ENCODE results near the gene APOBEC4.

The APOBEC4 gene

DNA sequence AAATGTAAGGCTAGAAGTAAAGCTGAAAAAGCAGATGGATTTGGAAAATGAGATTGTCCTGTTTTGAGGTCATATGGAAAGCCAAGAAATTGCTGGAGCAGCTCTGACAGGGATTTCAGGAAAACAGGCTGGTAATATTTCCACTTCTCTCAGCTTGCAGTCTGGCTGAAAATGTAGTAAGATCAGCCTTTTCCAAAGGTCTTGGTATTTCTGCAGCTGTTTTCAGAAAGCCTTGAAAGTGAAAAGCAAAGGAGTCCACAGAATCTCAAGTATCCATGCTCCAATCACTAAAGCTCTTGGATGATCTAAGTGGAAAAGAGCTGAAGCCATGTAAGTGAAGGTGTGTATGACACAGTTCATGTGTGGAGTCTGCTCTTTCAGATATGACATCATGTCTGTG, 41.6 kb upstream of the APOBEC4 start:
- H3K4me3 ChIP-seq (ENCODE audit: low read depth, low read length): no peak overlapping the region
- no peak for DNase-seq (ENCODE audit: low read depth)
- TF ChIP-seq, protein P1, sequence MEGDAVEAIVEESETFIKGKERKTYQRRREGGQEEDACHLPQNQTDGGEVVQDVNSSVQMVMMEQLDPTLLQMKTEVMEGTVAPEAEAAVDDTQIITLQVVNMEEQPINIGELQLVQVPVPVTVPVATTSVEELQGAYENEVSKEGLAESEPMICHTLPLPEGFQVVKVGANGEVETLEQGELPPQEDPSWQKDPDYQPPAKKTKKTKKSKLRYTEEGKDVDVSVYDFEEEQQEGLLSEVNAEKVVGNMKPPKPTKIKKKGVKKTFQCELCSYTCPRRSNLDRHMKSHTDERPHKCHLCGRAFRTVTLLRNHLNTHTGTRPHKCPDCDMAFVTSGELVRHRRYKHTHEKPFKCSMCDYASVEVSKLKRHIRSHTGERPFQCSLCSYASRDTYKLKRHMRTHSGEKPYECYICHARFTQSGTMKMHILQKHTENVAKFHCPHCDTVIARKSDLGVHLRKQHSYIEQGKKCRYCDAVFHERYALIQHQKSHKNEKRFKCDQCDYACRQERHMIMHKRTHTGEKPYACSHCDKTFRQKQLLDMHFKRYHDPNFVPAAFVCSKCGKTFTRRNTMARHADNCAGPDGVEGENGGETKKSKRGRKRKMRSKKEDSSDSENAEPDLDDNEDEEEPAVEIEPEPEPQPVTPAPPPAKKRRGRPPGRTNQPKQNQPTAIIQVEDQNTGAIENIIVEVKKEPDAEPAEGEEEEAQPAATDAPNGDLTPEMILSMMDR (conservative IDR thresholded peaks at IDR 0.05; ENCODE audit: low read depth, low read length): no peak

DNA sequence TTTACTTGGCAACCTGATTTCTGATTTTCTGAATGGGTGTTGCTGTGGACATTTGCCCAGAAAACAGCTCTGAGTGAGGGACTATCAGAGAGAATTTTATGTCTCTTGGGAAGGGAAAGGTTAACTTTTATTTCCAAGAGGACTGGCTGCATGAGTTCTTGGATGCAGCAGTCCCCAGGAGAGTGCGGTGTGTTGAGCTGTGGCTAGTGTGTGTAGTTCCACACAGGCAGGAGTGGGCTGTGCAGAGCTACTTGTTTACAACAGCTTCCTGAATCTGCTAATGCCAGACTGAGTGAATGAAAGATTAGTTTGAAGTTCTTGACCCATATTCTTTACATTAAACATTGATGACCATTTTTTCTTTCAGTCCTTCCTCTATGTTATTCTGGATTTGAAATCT, 41.0 kb upstream of the APOBEC4 start:
- H3K4me3 ChIP-seq (ENCODE audit: low read depth, low read length): no peak overlapping the region
- TF ChIP-seq, protein P1 (conservative IDR thresholded peaks at IDR 0.05; ENCODE audit: low read depth, low read length): no peak
- DNase-seq (ENCODE audit: low read depth): peak; percentile 30

DNA sequence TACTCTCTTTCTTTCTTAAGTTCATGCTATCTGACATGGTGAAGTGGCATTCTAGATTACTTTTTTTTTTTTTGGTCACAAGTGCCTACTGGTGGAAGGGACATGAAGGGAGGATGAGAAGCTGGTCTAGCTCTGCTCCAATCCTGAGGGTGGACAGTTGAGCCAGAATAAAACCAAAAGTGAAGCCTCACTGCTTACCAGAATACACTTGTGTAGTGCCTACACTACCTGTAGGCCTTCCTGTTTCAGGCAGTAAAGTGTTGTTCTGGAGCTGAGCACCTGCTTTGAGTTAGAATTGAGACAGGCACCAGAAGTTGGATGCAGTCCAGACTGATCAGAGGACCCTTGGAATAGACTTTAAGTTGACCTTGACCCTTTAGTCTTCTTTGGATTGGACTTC, 40.4 kb upstream of the APOBEC4 start:
- DNase-seq (ENCODE audit: low read depth): no peak
- H3K4me3 ChIP-seq (ENCODE audit: low read depth, low read length): no peak overlapping the region
- TF ChIP-seq, protein P1 (conservative IDR thresholded peaks at IDR 0.05; ENCODE audit: low read depth, low read length): no peak

DNA sequence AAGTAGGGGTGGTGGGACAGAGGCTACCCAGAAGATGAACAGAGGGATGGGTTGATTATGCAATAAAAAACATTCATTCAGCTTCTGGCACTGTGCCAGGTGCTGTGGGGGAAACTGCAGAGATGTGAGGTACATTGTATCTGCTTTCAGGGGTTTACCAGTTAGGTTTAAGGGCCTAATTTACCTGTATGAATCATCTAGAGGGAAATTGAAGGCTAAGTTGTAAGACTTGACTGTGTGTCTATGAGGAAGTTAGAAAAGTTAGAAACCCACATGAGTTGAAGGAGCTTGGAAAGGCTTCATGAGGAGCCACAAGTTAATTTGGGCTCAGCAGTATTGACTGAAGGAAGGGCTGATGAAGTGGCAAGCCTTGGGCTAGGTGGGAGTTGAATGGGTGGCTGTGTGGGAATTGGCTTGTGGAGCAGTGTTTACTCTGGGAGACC, 36.7 kb upstream of the APOBEC4 start:
- TF ChIP-seq, protein P1 (conservative IDR thresholded peaks at IDR 0.05; ENCODE audit: low read depth, low read length): no peak
- DNase-seq (ENCODE audit: low read depth): no peak

DNA sequence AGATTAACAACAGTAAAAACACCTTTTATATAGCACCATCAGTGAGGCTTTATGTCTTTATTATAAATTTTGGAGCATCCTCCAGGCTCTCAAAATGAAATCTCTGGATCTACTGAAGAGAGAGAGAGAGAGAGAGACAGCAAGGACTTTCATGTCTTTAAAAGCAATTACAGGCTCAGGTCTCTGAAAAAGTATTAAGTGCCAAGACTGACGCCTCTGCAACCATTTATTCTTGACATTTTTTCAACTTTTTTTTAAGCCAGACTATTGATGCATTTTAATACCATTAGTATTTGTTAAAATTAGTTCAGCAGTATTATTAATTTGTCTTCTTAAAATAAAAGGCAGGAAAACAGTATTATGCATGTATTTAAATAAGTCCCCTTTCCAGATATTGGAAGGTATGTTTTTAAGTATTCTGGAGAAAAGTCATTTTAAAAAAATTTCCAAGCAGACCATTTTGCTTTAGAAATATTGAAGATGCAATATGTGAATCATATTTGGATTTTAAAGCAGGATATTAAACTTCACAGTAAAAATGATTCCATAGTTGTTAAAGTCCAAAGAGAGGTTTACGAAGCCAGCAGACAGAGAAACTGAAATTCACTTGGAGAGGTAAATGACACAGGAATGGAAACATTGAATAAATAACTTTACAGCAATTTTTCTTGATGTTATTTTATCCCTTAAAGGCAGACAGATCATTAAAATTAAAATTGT, 35.4 kb upstream of the APOBEC4 start:
- TF ChIP-seq, protein P1 (conservative IDR thresholded peaks at IDR 0.05; ENCODE audit: low read depth, low read length): no peak
- DNase-seq (ENCODE audit: low read depth): no peak
- H3K4me3 ChIP-seq (ENCODE audit: low read depth, low read length): no peak overlapping the region

More for the DNA sequence above, 36.7 kb upstream of the APOBEC4 start:
- H3K4me3 ChIP-seq (ENCODE audit: low read depth, low read length): no peak overlapping the region

DNA sequence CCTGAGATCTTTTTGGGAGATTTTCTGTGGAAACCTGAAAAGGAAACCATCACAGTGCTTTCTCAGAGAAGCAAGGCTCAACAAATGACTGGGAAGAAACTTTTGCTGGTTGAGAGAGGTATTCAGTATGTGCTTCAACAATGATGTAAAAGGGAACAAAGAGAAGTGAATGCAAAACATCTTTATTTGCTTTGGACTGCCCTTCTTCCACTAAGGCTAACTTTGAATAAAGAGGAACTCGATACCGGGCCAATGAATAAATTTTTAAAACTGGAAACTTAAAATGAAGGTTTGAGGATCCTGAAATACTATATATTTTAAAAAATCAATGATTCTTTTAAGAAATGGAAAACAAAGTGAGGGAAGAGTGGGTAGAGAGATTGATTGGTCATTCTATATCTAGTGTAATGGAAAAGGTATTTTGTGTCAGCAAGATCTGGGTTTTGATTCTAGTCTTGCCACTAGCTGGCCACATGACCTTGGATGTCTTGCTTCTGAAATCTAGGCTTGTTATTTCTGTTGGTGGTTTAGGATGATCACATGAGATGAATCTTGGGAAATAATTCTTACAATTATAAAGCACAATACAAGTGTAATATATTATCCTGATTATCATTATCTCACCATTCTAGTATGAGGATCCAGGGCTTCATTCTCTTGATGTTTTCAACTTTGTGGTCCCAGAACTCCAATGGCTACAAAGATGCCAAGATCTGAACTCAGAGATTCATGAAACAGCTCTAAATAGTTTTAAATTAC, 34.6 kb upstream of the APOBEC4 start:
- DNase-seq (ENCODE audit: low read depth): peak; percentile 32
- TF ChIP-seq, protein P1 (conservative IDR thresholded peaks at IDR 0.05; ENCODE audit: low read depth, low read length): no peak
- no peak overlapping the region for H3K4me3 ChIP-seq (ENCODE audit: low read depth, low read length)
